Measurements from ENCODE around the gene SLC8A1. TPM values are rescaled to one million over a fixed set of nuclear protein-coding genes. Genes with fewer than 3 reads are reported as not detected.

Gene SLC8A1
- total and polyA plus RNA-seq, 9 donors: 1.3 to 19.7 (median 7.7) TPM

DNA sequence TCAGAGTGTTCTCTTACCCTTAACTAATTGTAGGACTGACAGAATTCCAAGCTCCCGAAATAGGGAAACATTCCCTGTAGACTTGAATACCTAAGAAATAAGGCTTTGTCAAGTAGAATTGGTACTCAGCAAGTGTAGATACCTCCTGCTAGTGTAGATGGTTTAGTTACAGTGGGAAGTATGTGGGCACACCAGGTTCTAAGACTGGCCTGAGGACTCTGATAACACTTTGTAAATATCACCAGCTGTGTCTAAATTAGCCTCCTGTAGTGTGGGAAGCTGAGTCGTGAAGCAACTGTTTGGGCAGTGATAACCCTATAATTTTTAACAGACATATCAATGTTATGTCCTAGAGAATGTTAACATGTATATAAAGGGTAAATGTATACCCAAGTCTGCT, 304.5 kb downstream of the SLC8A1 start:
- Histone ChIP-seq H3K9me3 (no peaks in the 10 kb centered on the region), H3K27me3 (no peaks in the 10 kb centered on the region), H3K4me3 (no peak overlapping the region), H3K36me3 (no peaks in the 10 kb centered on the region), H3K27ac (no peak overlapping the region), H3K4me1 (ENCODE audit: insufficient read depth) (no peaks in the 10 kb centered on the region)
- DNase-seq: no peak
- TF ChIP-seq EP300 (IDR thresholded peaks at IDR 0.05) (no peak), POLR2A (IDR thresholded peaks at IDR 0.05) (no peak)
- TF ChIP-seq, protein P1, sequence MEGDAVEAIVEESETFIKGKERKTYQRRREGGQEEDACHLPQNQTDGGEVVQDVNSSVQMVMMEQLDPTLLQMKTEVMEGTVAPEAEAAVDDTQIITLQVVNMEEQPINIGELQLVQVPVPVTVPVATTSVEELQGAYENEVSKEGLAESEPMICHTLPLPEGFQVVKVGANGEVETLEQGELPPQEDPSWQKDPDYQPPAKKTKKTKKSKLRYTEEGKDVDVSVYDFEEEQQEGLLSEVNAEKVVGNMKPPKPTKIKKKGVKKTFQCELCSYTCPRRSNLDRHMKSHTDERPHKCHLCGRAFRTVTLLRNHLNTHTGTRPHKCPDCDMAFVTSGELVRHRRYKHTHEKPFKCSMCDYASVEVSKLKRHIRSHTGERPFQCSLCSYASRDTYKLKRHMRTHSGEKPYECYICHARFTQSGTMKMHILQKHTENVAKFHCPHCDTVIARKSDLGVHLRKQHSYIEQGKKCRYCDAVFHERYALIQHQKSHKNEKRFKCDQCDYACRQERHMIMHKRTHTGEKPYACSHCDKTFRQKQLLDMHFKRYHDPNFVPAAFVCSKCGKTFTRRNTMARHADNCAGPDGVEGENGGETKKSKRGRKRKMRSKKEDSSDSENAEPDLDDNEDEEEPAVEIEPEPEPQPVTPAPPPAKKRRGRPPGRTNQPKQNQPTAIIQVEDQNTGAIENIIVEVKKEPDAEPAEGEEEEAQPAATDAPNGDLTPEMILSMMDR (IDR thresholded peaks at IDR 0.05): no peak
- 42 to 61% (median 43%) methylated on average over 2 of the region's 2 CpGs for WGBS, 3 donors
- intact Hi-C loops (cut with DNase I): no loop called here

DNA sequence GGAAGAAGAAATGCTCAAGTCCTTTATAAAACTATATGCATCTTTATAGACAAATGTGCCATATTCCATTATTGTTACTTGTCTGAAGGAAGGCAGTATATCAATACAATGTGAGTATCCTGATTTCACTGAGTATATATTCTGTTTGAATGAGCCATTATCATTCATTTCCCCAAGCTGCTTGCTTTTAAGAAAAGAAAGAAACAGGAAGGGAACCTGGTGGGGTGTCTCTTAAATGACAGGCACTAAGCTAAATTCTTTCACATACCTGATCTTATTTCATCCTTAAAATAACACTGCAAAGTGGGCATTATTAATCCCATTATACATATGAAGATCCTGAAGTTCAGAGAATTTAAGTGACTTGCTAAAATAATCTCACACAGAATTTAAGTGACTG, 307.9 kb downstream of the SLC8A1 start:
- Histone ChIP-seq H3K27me3 (no peaks in the 10 kb centered on the region), H3K4me3 (no peak overlapping the region), H3K9me3 (no peaks in the 10 kb centered on the region), H3K4me1 (ENCODE audit: insufficient read depth) (no peaks in the 10 kb centered on the region), H3K36me3 (no peaks in the 10 kb centered on the region), H3K27ac (no peak overlapping the region)
- no peak for DNase-seq
- intact Hi-C loops (cut with DNase I): no loop called here
- TF ChIP-seq POLR2A (IDR thresholded peaks at IDR 0.05) (no peak), EP300 (IDR thresholded peaks at IDR 0.05) (no peak)
- TF ChIP-seq, protein P1 (IDR thresholded peaks at IDR 0.05): no peak

DNA sequence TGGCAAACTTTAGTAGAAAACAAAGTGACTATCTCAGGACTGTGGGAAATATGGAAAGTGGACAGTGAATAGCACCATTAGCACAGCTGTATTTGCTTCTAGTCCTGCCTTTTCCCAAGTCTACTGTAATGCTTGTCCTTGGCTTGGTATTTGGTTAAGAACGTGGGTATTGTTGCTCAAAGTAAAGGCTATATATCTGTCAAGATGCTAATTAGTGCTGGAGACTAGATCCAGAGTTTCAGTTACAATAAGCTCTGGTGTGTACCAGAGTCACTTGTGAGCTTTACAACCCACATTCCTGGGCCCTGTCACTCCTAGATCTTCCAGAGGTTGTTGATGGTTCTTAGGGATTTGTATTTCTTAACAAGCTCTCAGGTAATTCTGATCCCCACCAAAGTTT, 313.6 kb downstream of the SLC8A1 start:
- no peak overlapping the region for H3K27ac ChIP-seq
- DNase-seq: no peak
- intact Hi-C loops (cut with DNase I): no loop called here
- WGBS, 3 donors: 44 to 83% (median 69%) methylated on average over 1 of the region's 1 CpG
- TF ChIP-seq EP300 (IDR thresholded peaks at IDR 0.05): no peak
- TF ChIP-seq, protein P1 (IDR thresholded peaks at IDR 0.05): no peak
- no peak for TF ChIP-seq POLR2A (IDR thresholded peaks at IDR 0.05)
- no peaks in the 10 kb centered on the region for H3K36me3 ChIP-seq
- no peaks in the 10 kb centered on the region for H3K4me1 ChIP-seq (ENCODE audit: insufficient read depth)
- no peaks in the 10 kb centered on the region for H3K9me3 ChIP-seq
- no peaks in the 10 kb centered on the region for H3K27me3 ChIP-seq
- no peak overlapping the region for H3K4me3 ChIP-seq

DNA sequence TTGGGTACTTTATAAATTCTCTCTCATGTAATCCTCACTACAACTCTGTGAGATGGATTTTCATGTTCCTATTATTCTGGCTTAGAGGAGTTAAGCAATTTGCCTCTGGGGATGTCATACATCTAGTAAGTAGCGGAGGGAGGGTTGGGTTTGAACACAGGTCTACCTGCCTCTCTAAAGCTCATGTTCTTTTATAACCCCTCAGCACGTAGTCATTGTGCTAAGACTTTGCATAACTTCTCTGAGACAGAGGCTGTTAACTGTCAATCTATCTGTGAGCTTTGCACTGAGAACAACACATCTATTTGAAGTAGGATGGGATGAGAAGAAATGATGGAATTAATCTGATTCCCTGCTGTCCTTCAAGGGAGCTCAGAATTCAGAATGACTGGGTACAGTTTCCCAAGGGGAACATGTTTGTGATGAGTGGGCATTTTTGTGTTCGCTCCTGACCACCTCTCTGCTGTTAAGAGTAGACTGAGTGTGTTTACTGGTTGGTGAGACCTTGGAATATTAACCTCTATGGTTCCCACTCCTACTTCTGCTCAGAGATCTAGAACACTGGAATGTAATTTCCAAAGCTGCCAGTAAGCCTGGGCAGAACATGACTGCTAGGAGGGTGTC, 320.7 kb downstream of the SLC8A1 start:
- WGBS, 3 donors: 76 to 93% (median 87%) methylated on average over 3 of the region's 3 CpGs
- Histone ChIP-seq H3K27me3 (no peaks in the 10 kb centered on the region), H3K36me3 (no peaks in the 10 kb centered on the region), H3K9me3 (no peaks in the 10 kb centered on the region), H3K4me1 (ENCODE audit: insufficient read depth) (peaks cover 7% of the 10 kb centered on the region), H3K4me3 (no peak overlapping the region), H3K27ac (no peak overlapping the region)
- DNase-seq: no peak
- intact Hi-C loops (cut with DNase I): no loop called here
- TF ChIP-seq POLR2A (IDR thresholded peaks at IDR 0.05) (no peak), EP300 (IDR thresholded peaks at IDR 0.05) (no peak)
- TF ChIP-seq, protein P1 (IDR thresholded peaks at IDR 0.05): no peak
